Measurements from ENCODE around the gene RBKS. TPM values are rescaled to one million over a fixed set of nuclear protein-coding genes. Genes with fewer than 3 reads are reported as not detected.

Gene RBKS
- total RNA-seq, 1 donor from 2014 or later: 0.79 TPM

DNA sequence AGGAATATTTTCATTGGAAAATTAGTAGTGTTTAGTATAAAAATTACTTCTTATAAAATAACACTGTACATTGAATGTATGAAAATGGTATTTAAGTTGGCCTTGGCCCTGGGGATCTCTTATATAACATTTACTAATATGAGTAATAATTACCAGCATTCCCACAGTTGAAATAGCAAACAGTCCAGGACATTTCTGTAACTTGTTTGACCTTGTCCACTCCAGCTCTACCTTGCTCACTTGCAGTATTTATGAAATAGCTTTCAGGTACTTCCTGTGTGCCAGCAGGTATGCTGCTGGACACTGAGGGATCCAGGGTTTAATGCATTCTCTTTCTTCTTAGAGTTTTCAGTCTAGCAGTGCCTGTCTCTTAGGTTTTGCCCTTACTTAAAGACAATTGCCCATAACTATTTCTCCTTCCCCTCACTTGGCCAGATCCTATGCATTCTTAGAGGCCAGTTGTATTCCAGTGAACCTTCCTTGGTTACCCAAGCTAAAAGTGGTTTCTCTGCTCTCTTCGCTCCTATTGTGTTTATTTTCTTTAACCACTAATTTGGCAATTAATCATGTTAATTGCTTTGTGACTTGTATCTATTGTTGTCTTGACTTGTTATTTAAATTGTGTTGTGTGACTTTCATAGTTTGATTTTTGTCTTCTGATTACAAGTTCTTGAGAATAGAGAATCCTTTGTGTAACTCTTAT lies 26.3 kb upstream of the RBKS start:
- no peak for DNase-seq (ENCODE audit: low read depth, low spot score)
- TF ChIP-seq, protein P1, sequence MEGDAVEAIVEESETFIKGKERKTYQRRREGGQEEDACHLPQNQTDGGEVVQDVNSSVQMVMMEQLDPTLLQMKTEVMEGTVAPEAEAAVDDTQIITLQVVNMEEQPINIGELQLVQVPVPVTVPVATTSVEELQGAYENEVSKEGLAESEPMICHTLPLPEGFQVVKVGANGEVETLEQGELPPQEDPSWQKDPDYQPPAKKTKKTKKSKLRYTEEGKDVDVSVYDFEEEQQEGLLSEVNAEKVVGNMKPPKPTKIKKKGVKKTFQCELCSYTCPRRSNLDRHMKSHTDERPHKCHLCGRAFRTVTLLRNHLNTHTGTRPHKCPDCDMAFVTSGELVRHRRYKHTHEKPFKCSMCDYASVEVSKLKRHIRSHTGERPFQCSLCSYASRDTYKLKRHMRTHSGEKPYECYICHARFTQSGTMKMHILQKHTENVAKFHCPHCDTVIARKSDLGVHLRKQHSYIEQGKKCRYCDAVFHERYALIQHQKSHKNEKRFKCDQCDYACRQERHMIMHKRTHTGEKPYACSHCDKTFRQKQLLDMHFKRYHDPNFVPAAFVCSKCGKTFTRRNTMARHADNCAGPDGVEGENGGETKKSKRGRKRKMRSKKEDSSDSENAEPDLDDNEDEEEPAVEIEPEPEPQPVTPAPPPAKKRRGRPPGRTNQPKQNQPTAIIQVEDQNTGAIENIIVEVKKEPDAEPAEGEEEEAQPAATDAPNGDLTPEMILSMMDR (conservative IDR thresholded peaks at IDR 0.05): no peak
- Mint-ChIP-seq H3K27me3 (ENCODE audit: low read depth) (no peaks in the 10 kb centered on the region), H3K27ac (ENCODE audit: unreplicated experiment) (no peak overlapping the region), H3K9me3 (no peaks in the 10 kb centered on the region), H3K4me1 (peaks cover 5% of the 10 kb centered on the region), H3K36me3 (ENCODE audit: low read depth) (no peaks in the 10 kb centered on the region), H3K4me3 (no peak overlapping the region)

DNA sequence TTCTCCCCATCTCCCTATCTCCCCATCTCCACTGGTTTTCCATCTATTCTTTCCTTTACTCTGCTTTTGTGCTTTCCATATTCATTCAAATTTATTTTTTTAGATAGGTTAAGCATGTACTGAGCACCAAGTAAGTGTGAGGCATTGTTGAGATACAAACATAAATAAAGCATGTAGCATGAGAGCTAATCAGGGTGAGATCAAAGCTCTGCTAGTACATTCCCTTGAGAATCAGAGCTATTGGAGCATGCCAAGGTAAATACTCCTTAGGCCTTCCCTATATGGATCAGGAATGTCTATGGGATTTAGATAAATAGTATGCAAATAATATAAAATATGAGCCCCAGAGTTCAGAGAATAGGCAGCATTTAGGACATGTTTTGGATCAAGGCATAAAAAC lies 25.7 kb upstream of the RBKS start:
- DNase-seq (ENCODE audit: low read depth, low spot score): no peak
- H3K27ac Mint-ChIP-seq (ENCODE audit: unreplicated experiment): no peak overlapping the region
- TF ChIP-seq, protein P1 (conservative IDR thresholded peaks at IDR 0.05): no peak
- peaks cover 9% of the 10 kb centered on the region for H3K4me1 Mint-ChIP-seq
- H3K27me3 Mint-ChIP-seq (ENCODE audit: low read depth): no peaks in the 10 kb centered on the region
- no peaks in the 10 kb centered on the region for H3K9me3 Mint-ChIP-seq
- H3K36me3 Mint-ChIP-seq (ENCODE audit: low read depth): peaks cover 2% of the 10 kb centered on the region
- H3K4me3 Mint-ChIP-seq: no peak overlapping the region

DNA sequence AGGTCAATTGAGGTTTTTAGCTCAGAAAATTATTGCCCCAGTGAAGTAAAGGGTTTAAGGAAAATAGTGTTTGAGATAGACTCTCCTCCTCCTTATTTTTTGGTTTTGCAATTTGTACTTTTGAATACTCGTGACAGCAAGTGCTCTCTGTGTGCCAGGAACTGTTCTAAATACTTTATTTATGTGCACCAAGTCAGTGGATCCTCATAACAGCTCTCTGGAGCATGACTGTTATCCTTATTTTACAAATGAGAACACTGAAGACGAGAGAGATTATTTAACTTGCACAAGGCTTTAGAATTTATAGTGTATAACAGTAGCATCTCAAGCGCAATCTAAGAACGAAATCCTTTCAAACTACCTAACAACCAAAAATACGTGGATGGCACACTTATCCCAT lies 25.0 kb upstream of the RBKS start:
- DNase-seq (ENCODE audit: low read depth, low spot score): no peak
- Mint-ChIP-seq H3K27ac (ENCODE audit: unreplicated experiment) (no peak overlapping the region), H3K4me3 (no peak overlapping the region), H3K36me3 (ENCODE audit: low read depth) (peaks cover 2% of the 10 kb centered on the region), H3K27me3 (ENCODE audit: low read depth) (no peaks in the 10 kb centered on the region), H3K4me1 (peaks cover 11% of the 10 kb centered on the region), H3K9me3 (no peaks in the 10 kb centered on the region)
- TF ChIP-seq, protein P1 (conservative IDR thresholded peaks at IDR 0.05): no peak

DNA sequence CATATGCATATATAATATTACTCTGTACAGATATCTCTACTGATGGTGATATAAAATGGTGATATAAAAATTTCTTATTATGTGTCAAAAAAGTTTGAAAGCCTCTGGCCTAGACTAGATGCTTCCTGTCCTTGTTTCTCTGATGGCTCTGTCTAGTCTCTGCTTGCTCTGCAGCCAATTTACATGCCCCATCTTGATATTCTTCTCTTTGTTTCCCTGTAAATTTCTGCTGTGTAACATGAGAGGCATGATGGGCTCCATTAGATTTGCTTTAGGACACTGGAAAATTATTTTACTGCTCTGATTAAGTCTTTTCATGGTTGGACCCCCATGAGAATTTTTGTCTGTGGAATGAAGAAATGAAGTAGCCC lies 24.6 kb upstream of the RBKS start:
- H3K9me3 Mint-ChIP-seq: no peaks in the 10 kb centered on the region
- peaks cover 2% of the 10 kb centered on the region for H3K36me3 Mint-ChIP-seq (ENCODE audit: low read depth)
- no peaks in the 10 kb centered on the region for H3K27me3 Mint-ChIP-seq (ENCODE audit: low read depth)
- no peak overlapping the region for H3K4me3 Mint-ChIP-seq
- no peak overlapping the region for H3K27ac Mint-ChIP-seq (ENCODE audit: unreplicated experiment)
- peaks cover 11% of the 10 kb centered on the region for H3K4me1 Mint-ChIP-seq
- TF ChIP-seq, protein P1 (conservative IDR thresholded peaks at IDR 0.05): no peak
- no peak for DNase-seq (ENCODE audit: low read depth, low spot score)

DNA sequence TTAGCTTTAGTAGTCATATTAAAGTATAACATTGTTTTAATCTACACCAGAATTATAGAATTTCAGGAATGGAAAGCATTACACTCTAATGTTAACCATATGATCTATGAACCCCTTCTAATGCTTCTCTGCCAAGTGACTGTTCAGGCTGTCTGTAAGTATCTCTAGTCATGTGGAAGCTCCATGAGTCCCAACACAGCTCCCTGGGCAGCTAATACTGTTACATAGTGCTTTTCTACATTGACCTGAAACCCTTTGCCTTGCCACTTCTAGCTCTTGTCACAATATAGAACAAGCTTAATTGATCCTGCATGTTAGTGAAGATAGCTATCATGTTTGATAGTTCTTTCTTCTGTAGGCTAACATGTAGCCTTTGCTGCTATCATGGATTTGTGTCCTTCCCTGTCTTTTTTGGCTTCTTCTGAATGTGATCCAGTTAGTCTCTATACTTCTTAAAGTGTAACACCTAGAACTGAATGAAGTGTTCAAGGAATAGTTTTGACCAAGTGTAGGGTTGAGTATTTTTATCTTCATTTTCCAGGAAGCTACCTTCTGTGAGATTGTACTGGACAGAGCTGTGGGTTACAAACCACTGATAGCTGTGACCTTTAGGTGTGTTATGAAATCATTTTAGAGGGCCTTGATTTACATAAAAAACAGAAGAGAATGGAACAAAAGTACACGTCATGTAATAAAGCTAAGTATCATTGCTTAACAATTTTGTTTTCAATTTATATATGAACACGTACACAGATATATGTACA lies 24.0 kb upstream of the RBKS start:
- peaks cover 2% of the 10 kb centered on the region for H3K36me3 Mint-ChIP-seq (ENCODE audit: low read depth)
- peaks cover 11% of the 10 kb centered on the region for H3K4me1 Mint-ChIP-seq
- no peak overlapping the region for H3K4me3 Mint-ChIP-seq
- H3K27me3 Mint-ChIP-seq (ENCODE audit: low read depth): no peaks in the 10 kb centered on the region
- no peak overlapping the region for H3K27ac Mint-ChIP-seq (ENCODE audit: unreplicated experiment)
- DNase-seq (ENCODE audit: low read depth, low spot score): no peak
- H3K9me3 Mint-ChIP-seq: no peaks in the 10 kb centered on the region
- TF ChIP-seq, protein P1 (conservative IDR thresholded peaks at IDR 0.05): no peak

Measured in neural crest cell (in vitro differentiated cells).